CD4-positive, alpha-beta T cell treated with Interleukin-15 for 1 hour (primary cell): Measurements from ENCODE around the gene TANC1.
A peak's percentile ranks its signal among the peaks of the same experiment; 100 is the strongest.
"Not testable (repeated sequence)": the region's sequence is repeated elsewhere in the genome, so short reads cannot be mapped to it uniquely, and the experiment has no call there.

Experiments used
- DNase-seq: peaks from one replicate; pipeline ENCODE4 v3.0.0-alpha.2; 2020

TANC1 gene

DNA sequence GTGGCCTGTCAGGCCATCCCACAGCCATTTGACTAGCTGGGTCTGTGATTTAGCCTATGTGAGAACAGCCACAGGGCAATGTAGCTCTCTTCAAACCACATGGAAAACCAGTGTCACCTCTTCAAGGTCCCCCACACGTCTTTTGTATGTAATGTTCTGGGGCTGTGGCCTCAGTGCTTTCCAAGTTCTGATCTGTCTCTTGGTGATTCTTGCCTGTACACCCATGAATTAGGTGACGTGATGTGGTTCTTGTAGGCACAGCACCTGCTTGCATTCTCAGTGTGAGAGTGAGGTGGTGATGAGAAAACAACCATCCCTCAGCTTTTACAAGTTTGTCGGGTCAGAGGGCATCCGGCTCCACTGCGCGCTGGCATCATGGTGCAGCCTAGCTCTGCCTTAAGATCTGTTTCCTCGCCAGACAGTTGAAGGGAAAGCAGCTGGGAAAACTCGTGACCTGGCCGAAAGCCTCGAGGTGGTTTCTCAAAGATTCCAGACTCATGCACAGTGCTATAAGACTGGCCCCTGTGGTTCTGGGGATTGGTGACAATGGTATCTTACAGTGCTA is 125.8 kb downstream of the TANC1 start:
- no peak for DNase-seq

DNA sequence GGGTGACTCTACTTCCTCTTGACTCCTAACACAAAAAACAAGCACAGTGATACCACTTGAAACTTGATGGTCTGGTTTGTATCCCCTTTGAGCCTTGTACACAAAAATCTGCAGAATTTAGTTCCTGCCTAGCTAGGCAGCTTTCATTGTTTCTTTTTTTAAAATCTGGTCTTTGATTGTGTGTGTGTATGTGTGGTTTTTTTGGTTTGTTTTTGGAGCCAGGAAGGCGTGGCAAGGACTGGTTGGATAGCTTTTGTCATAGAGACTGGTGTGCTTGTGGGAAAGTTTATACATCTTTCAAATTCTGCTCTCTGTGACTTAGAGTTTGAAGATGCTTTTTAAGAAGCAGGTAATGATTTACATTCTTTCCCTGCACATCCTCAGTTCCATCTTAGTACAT is 127.4 kb downstream of the TANC1 start:
- DNase-seq = no peak

DNA sequence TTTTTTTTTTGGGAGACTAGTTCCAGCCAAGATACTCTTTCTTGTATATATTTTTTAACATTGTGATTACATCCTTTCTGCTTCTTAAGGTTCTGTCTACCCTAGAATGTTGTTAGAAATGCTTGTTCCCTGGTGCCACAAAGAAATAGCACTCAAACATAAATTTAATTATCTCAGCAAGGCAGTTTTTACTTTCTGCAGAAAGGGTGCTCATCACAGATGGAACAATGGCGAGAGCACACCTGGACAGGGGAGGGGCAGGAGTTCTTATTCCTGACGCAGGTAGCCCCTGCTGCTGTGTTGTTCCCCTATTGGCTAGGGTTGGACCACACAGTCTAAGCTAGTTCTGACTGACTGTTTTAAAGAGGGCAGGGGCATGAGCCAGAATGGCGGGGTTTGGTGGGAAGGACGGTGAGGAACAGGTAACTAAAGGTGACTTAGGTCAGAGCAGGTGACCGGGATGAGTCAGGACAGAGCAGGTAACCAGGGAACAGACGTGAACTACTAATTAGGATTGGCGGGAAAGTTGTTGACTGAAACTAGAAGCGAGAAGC is 127.9 kb downstream of the TANC1 start:
- not testable (repeated sequence) for DNase-seq

DNA sequence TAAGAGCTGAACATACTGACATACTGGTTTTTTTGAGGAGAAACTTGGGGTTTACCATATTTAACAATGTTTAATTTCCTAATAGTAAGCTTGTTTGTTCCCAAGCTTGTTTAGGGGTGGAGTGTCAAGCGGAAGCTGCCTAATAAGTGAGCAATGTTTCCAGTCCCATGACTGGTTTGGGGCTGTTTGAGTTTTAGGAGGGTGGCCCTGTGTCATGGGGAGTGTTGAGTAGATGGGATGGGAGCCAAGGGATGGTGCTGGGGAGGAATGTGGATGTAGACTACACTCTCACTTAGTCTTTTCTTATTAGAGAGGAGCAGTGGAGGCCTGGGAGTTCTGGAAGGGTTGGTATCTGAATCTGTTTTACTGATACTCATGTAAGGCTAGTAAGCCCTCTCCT is 128.5 kb downstream of the TANC1 start:
- no peak for DNase-seq

DNA sequence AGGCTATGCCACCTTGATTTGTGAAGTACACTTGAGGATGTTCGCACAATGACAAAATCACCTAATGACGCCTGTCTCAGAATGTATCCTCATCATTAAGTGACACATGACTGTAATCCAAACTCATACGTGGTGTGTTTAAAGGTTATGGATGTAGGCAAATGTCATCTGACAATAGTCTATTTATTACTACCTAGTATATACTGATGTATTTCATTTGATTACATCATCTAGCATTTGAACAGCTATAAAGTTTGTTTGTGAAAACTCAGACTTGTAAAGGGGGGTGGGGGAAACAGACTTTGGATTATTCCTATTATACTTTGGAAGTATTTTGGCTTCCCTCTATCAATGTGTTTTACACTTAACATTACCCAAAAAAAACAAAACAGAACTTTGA is 129.9 kb downstream of the TANC1 start:
- no peak for DNase-seq

DNA sequence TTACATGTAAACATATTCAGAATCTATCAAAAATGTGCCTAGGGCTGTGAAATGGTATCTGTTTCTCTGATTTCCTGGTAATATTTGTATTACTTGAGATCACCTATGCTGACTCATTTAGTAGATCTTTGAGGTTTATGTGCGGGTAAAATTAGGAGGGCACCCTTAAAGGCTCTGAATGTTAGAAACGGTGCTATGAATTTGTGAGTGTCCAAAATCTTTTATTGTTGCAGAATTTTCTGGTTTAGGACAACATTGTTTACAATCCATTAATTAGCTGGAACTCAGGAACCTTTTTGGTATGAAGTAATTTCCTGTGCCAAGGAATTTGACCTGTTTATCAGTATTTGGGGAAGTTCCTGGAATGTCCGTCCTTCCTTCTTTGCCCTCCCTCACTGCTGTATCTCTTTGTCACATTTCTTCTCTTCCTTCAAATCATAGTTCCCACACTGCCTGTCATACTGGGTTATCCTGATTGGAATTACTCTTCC is 130.5 kb downstream of the TANC1 start:
- no peak for DNase-seq

DNA sequence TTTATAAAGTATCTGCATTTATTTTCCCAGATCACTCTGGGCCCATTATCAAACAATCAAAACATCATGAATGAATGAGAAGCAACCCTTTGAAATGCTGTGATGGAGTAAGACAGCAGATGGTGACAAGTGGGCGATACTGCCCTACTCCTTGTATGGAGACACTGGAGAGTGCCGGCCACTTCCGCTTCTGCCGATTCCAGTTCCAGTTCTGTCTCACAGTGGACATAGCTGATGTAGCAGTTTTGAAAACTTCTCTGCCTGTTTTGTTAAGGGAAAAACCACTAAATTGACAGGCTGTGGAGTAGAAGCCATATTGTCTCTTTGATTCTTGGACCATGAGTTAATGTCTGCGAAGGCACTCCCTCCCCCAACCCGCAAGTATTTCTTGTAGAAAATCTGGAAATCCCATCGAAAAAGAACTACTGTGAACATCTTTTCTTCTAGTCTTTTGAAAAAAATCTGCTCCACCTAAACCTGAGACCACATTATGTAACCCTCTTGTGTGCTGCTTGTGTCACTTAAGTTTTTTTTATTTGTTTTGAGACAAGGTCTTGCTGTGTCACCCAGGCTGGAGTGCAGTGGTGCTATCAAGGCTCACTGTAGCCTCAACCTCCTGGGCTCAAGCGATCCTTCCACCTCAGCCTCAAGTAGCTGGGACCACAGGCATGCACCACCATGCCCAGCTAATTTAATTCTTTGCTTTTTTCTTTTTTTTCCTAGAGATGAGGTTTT is 133.5 kb downstream of the TANC1 start:
- DNase-seq = no peak

DNA sequence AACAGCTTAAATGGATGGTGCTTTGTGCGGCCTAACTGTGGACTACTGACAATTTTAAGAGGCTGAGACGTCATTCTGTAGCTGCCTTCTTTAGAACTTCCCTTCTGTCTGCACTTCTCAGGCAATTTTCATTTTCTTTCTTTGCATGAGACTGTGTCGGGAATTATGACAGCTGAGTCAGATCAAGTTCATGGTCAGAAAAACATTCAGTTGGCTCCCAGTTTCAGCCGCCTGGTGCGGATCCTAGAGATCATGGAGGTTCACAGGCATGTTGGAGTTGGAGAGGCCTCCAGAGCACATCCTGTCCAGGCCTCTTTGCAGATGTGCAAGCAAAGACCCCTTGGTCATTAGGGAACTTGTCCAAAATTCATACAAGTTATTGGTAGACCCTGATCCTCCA is 135.0 kb downstream of the TANC1 start:
- DNase-seq = no peak

DNA sequence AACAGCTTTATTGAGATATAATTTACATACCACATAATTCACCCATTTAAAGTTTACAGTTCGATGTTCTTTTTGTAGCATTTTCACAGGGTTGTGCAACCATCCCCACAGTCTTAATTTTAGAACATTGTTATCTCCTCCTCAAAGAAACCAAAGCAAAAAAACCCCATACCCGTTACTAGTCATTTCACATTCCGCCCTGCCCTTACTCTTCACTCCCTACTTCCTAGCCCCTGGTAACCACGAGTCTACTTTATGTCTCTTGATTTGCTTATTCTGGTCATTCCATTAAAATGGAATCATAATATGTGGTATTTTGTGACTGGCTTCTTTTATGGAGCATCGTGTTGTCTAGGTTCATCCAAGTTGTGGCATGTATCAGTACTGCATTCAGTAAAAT is 137.7 kb downstream of the TANC1 start:
- no peak for DNase-seq

DNA sequence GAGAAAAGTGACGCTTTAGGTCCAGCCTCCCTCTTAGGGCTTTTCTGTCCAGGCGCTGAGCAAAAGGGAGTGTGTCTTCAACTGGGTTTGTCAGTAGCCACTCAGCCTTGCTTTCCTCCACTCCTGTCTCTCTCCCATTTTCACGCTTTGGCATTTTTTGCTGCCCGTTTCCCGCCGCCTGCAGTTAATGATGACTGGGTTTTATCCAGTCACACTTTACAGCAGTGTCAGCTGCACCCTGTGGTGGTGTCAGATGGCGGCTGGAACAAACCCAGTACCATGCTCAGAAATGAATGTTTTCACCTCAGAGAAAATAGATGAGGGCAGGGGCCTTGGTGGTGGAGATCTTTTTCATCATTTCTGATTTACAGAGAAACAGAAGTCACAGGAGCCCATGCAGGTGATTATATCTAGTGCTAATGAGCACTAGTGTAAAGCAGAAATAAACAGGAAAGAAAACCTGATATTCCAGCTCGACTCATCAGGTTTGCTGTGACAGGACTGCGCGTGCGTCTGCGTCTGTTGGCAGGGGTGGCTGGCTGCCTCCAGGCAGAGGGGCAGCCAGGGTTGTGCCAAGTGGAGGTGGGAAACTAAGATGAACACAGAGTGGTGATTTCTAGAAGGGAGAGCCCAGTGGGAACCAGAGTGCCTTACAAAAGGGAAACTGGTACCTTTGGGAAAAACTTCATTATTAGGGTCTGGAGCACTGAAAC is 139.9 kb downstream of the TANC1 start:
- DNase-seq = no peak

DNA sequence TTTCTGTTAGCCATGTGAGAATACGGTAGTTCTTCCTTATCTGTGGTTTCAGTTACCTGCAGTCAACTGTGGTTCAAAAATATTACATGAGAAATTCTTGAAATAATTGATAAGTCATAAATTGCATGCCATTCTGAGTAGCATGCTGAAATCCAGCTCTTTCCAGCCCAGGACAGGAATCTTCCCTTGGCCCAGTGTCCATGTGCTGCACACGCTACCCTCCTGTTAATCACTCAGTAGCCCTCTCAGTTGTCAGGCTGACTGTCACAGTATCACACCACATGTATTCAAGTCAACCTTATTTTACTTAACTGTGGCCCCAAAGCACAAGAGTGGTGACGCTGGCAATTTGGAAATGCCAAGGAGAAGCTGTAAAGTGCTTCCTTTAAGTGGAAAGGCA is 141.1 kb downstream of the TANC1 start:
- no peak for DNase-seq

DNA sequence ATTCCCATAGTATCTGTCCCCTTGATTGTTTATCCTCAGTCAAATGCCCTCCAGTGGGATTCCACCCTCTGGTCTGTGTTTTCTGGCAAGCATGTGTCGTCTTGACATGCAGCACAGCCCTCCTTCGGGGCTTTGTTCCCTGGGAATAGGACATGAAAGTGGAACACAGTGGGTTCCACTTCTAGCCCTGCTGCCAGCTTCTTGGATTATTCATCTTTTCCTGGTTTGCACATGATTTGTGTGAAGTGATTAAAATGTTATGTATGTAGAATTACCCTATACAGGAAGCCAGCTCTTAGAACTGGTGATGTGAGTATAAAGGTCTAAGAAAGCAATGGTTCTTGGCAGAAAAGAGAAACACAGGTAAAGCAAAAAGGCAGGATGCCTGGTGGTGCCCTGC is 142.3 kb downstream of the TANC1 start:
- no peak for DNase-seq

DNA sequence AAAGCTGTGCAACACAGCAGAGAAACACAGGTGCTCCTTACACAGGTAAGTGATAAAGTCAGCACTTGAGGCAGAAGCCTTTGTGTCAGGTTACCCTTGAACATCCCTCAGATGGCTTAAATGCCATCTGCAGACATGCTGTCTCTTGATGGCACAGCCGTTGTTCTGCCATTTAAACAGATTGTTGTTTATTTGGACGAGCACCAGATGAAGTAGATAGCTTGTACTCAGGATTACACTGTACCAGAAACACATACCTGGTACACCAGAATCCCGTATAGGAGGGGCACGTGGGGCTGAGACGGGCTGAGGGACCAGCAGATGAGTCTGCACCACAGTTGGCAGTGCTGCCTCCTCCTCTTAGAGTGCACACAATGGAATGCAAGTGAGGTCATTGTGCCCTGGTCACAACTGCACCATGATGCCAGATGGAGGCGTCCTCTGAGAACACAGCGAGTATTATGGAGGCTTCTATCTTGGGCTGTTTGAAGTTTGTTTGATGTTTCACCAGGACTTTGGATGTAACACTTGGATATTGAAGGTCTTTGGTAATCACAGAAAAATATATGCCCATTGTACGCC is 143.0 kb downstream of the TANC1 start:
- DNase-seq = no peak

DNA sequence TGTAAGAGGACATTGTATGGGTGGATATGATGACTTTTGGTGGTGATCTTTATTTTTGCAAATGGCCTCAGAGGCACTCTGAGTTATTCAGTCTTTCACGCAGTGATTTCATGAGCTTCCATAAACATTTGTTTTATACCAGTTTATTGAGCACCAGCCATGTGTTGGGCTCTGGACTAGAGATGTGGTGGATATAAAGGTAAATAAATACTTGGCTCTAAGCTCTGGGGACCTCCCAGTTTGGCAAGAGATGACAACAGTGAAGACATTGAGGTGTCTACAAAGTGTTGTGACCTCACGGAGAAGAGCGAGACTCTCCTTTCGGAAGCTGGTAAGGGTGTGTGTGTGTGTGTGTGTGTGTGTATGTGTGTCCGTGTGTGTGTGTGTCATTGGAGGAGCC is 146.4 kb downstream of the TANC1 start:
- DNase-seq = no peak

DNA sequence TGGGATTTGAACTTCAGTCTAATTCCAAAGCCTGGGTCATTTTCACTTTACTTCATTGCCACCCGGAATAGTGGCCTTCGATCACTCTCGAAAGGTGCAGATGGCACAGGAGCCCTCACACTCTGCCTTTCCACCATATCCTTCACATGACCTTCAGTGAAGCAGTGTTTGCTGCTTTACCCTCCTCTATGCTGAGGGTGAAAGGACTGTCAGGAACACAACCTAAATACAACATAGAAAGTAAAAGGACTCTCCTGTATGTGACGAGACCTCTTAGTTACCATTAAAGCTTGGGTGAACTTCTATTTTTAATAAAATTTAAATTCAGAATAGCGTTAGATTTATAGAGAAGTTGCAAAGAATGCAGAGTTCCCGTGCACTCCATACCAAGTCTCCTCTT is 148.5 kb downstream of the TANC1 start:
- no peak for DNase-seq

DNA sequence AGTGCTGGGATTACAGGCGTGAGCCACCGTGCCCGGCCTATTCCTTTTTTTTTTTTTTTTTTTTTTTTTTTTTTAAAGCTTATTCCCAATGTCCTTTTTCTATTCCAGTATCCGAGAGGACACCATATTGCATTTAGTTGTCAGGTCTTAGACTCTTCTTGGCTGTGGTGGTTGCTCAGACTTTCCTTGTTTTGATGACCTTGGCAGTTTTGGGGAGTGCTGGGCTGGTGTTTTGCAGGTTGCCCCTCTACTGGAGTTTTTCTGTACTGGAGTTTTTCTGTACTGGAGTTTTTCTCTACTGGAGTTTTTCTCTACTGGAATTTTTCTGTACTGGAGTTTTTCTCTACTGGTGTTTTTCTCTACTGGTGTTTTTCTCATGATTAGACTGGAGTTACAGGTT is 149.2 kb downstream of the TANC1 start:
- no peak for DNase-seq

DNA sequence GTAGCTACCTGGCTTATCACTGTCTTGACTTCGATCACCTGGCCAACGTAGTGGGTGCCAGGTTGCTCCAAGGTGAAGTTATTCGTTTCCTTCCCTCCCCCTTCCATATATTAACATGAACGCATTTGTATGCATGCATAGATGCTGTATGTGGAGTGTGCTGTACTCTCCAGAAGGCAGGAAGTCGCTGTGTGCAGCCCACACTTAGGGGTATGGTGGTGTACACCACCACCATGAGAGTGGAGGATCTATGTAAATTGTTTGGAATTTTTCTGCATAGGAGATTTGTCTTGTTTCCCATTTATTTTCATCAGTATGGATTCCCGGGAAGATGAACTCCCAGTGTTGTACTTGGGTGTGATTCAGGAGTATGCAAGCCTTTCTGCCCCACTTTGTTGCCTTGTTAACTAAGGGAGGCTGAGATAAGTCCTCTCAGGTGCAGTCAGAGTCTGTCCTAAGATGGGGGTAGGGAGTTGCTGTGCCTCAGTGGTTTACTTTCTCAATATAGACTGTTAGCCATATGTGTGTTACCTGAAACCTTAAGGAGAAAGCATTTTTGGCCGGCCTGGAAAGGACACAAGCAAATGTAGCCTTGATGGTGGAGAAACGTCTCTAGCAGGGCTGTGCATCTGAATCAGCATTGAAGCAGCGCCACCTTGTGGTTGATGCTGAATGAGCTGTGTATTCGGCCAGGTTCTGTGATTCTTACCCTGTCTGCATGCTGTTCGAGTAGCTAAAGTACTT is 149.8 kb downstream of the TANC1 start:
- DNase-seq = peak; percentile 57

DNA sequence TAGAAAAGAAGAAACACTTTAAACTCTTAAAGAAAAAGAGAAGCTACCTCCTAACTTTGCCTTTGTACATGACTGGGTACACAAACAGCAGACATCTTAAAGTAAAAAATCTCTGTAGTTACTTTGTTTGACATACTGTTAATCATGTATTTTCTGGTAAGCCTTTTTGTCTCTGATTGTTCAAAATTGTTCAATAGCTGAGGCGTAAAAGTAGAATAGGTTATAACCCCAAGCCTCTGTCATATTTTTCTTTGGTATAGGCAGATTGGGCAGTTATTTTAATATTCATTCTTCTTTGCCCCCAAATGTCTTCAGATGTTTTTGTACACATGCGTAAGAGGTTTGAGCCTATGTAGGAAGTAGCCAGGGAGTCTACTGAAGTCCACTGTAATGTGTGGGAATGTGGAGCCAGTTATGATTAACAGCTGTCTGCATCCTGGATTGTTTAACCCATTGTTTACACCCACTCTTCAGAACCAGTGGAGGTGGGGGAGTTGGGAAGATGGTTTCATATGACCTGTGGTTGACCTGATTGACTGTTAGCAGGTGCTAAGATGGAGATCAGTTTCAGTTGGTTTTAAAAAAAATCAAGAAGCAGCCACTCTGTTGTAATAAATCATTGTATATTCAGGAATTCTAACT is 150.5 kb downstream of the TANC1 start:
- no peak for DNase-seq

DNA sequence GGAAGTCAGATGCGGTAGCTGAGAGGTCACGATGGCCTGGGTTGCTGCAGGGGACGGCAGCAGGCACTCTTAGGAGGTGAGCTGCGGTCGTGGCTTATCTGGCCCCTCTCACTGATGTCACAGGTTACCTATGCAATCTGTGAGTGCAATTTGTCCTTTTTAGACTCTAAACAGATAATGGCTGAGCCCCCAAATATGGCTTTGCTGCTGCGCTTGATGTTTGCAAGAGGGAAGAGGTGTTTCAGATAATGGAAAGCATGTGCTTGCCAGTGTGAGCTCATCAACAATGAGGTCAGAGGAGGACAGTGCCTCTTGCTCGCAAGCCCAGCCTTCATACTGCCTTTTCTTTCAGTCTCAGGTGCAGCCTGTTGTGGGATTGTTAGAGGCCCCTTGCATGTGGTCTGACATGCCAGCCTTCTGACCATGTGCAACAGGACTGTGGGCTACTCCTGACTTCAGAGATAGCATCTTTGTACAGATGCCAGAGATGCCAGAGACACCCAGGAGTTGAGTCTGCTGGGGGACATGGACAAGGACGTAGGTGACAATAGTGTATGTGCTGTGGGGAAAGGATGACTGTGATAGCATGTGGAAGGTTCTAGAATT is 151.3 kb downstream of the TANC1 start:
- DNase-seq = no peak

DNA sequence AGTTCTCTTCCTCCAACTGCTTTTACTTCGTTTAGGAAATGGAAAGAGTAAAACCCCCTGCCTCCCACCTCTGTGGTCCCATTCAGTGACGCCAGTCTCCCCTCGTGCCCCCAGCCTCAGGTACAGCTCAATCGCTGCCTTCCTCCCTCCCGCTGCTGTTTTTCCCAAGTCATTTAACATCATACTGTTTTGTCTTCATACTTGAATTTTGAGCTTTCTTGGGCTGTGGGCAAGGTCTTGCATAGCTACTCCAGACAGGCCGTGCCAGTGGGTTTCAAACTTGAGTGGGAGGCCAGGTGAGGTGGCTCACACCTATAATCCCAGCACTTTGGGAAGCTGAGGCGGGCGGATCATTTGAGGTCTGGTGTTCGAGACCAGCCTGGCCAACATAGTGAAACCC is 155.3 kb downstream of the TANC1 start:
- DNase-seq = no peak

DNA sequence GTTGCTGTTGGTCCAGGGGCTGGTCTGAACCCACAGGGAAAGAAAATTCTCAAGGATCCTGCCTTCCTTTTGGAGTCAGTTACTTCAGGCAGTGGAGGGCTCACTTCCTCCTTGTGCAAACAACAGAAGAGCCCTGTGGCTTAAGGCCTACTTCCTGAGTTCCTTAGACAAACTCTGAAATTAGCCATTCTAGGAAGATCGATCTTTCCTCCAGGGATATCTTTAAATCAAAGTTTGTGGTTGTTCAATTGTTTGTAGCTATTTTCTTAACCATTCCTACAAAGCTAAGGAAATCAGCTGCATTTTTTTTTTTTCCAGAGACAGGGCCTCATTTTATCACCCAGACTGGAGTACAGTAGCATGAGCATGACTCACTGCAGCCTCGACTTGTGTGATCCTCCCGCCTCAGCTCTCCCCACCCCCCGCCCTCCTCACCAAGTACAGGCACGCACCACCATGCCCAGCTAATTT is 156.0 kb downstream of the TANC1 start:
- DNase-seq = peak; percentile 19
